NCI-H345 treated with DMSO at 0.1 percent for 48 hours (cell line): ENCODE measurements around the gene DYRK1A.

Experiments
- DNase-seq: peaks from one replicate; lab custom pipeline; 2025; ENCODE audit not compliant: unreplicated experiment; lab: John Stamatoyannopoulos, UW

DYRK1A gene

DNA sequence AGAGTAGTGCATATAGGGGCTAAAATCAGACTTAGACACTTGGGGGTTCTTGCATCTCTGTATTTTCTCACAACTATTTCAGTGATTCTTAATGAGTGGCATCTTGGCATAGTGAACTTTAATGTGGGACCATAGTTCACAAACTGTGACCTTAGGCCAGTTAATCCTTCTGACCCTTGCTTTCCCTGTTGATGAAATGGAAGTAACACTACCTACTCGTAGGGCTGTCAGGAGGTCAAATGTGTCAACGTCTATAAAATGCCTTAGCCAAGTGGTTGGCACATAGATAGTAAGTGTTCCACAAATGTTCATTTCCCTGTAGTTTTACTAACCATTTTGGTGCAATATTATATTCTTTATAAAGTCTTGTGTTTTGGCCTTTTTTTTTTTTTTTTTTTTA is 49.4 kb downstream of the DYRK1A start:
- DNase-seq = no peak

DNA sequence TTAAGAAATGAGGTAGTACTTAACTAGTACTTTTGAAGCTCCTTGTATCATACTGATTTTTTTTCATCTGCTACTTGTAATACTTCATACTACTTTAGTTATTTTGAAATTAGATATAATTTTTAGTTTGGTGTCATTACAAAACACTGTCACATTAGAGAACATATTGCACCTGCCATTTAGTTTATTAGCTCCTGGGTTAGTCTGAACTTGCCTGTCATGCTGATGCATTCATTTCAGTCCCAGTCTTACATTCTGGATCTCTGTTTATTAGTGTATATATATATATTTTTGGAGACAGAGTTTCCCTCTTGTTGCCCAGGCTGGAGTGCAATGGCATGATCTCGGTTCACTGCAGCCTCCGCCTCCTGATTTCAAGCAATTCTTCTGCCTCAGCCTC is 50.3 kb downstream of the DYRK1A start:
- no peak for DNase-seq

DNA sequence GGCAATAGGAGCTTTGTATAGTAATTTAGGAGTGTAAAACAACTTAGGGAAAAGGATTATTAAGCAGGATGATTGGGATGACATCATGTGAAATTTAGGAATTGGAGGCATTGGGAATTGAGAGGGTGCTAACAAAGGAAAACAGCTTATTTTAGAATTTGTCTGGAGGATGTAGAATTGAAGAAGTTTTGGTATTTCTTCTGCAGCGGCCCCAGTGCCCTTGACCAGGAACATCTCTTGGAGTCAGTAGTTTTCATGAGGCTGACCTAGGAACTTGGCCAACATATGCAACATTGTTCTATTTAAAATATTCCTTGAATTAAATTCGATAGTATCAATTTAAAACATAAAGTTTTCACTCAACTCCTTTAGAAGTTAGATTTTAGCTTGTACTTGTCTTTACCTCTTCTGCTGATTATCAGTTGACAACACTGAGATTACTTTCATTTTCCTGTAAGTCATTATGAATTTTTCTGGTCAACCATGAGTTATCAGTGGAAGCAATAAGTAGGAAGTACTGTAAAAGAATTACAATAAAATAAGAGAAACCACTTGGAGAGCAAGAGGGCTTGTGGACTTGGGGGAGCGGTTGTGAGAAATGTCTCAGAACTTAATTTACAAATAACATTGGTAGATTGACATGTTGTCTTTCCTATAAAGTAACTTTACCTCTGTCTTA is 52.8 kb downstream of the DYRK1A start:
- DNase-seq = no peak

DNA sequence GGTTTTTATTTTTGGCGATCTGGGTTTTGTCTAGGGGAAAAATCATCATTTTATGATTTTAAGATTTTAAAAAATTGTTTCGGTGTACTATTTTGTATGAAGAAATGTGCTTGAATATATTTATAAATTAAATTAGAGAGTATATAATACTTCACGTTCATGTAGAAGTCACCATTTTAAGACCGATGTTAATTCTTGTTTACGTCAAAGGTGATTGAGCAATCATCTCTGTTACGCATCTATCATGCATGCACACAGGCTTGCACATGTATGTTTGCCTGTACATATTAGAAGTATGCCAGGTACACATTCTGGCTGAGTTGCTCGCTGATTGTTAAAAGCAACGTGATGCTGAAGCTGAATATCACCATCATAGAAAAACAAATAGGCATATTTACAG is 54.7 kb downstream of the DYRK1A start:
- DNase-seq = no peak

DNA sequence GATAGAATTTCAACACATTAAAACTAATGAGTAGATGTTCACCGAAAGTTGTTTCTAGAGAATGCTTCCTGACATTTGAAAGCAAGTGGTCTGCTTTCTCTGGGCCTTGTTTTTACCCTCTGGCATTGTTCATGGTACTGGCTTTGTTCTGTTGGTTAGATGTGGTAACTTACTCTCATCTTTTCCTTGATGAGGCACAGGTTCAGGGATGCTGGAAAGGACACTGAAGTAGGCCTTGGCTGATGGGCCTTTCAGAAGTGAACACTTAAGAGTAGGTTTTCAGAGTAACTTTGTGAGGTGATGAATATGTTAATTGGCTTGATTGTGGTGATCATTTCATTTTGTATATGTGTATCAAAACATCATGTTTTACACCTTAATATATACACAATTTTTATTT is 55.8 kb downstream of the DYRK1A start:
- DNase-seq = no peak

DNA sequence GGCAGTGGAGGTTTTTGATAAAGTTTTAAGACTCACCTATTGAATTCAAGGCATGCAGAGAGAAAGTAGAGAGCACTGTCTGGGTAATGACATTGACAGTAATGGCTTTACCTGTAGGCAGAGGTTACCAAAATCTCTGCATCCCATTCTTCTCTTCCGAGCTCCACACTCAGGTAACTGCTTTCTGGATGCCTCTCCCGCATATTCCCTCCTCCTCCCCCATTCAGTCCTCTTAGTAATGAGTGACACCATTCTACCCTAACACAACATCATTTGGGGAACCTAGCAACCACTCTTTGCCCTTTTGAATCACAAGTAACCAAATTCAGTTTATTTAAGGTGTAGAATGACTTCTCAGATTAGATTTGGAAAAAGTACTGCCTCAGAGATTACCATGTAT is 56.5 kb downstream of the DYRK1A start:
- no peak for DNase-seq

DNA sequence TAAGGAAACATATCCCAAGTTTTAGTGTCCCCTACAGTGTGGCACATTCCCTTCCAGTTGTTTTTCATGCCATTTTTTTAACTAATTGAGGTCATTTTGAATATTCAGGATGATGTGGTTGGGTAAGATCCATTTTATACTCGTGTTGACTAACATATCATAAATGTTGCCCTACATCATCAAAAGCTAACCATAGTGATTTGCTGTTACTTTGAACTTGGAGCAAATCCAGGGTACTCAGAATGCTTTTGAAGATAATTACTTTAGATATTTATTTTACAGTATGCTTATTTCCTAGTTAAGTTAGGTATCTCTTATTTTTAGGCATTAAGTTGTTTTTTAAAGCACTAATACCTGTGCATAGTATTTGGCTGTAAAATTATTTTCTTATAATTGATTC is 57.8 kb downstream of the DYRK1A start:
- no peak for DNase-seq

DNA sequence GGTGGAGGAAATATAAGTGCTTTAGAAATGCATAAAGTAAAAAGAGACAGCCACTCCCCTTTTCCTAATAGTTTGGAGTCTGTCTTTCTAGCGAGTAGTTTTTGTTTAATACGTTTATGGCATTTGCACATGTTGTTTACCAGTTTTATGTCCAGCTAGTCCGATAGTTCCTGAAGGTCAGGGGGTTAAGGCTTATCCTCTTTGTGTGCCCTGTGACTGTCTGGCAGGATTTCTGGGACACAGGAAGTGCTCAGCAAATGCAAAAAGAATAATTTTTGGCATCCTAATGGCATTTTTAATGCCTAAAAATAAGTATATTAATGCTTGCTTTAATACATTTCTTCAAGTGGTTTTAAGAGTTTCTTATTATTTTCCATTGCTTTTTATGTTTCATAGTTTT is 58.4 kb downstream of the DYRK1A start:
- DNase-seq = no peak

DNA sequence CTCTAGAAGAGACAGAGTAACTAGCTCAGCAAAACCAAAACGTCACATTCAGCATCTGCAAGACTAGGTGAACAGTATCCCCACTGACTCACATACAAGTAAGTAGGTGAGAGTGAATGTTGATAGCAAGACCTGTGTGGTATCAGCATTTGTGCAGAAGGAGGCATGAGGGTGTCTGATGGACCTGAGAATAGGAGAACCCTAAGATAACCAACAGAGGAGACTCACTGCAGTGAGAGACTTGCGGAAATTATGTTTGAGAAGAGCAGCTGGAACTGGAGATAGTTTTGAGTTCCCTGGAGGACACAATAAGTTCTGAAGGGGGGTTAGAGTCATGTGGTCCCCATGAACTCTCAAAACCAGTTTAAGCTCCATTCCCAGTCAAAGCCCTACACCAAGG is 59.1 kb downstream of the DYRK1A start:
- DNase-seq = no peak

DNA sequence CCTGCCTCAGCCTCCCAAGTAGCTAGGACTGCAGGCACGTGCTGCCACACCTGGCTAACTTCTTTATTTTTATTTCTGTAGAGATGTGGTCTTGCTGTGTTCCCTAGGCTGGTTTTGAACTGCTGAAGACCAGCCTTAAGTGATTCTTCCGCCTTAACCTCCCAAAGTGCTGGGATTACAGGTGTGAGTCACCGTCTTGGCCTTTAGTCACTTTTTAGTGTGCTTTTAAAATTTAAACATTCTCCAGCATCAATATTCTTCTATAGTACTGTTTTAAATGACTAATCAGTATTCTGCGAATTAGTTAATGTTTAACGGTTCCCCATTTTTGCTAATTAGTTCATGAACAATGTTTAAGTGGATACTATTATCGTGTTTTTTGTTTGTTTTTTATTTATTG is 60.6 kb downstream of the DYRK1A start:
- DNase-seq = no peak

DNA sequence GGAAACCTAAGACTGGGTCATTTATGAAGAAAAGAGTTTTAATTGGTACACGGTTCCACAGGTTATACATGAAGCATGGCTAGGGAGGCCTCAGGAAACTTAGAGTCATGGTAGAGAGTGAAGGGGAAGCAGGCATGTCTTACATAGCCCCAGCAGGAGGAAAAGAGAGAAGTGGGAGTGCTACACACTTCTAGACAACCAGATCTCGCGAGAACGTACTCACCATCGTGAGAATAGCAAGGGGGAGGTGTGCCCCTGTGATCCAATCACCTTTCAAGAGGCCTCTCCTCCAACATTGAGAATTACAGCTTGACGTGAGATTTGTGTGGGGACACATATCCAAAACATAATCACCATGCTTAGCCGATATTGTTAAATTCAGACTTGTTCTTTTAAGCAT is 62.8 kb downstream of the DYRK1A start:
- DNase-seq = no peak

DNA sequence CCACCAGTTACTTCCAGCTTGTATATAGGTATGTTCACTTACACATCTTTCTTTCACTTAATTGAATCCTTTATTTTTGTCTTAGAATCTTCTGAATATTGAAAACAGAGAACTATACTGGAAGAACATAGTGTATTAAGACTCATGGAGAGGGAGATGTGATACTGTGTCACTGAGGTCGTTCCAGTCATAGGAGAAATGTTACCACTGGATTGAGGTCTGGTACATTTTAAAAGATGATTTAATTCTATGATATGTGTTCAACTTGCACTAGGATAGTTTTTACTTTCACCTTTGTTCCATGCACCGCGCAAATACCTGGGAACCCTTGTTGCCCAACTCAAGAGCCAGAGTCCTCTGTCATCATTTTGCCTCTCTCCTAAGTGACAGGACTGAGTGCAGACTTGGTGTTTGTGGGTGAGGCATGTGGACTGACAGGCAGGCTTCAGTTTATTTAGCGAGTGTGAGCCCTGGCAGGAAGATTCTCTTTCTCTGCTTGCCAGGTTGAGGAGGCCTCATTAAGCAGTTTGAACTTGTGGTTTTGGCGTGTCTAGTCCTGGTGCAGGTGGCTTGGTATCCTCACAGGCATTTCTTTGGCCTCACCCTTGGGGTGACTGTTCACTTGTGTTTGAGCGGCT is 63.7 kb downstream of the DYRK1A start:
- DNase-seq = no peak

DNA sequence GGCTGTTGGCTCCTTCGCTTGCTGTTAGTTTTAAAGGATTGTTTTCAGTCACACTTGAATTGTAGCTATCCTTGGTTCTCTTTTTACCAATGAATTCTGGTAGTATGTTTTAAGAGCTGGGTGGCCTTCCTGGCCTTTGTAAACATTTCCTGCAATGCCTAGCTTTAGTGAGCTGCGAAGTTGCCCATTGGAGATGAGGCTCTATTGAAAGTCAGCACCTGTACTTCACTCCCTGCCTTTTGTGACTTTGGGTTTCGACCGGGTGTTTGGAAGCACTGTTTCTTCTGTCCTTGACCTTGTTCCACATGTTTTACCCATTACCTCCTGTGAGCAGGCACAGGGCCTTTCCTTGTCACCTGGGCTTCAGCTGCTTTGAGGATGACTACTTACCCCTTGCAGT is 64.7 kb downstream of the DYRK1A start:
- no peak for DNase-seq

DNA sequence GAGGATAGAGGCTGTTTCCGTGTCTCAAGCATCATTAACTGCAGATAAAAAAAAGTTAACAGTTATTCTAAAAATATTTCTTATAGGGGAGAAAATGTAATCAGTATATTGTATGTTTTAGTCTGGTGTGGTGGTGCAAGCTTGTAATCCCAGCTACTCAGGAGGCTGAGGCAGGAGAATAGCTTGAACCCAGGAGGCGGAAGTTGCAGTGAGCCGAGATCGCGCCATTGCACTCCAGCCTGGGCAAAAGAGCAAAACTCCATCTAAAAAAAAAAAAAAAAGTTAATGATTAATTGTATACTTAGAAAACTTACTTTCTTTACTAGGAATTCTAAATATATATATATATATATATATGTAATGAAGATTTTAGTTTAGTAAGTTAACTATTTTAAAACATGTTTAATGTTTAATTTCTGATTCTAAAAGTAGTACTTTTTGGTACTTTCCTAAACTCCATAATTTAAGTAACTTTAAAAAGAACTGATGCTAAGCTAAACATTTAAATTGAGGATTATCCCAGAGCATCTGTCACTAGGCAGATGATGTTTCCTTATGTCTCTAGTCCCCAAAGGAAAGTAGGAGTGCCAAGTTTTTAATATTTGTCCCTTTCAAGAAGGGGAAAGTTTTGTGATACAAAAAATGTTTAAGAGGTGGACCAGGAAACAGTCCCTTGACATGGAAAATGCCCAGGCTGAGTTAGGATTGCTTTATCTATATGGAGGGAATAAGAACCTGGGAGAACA is 66.3 kb downstream of the DYRK1A start:
- no peak for DNase-seq

DNA sequence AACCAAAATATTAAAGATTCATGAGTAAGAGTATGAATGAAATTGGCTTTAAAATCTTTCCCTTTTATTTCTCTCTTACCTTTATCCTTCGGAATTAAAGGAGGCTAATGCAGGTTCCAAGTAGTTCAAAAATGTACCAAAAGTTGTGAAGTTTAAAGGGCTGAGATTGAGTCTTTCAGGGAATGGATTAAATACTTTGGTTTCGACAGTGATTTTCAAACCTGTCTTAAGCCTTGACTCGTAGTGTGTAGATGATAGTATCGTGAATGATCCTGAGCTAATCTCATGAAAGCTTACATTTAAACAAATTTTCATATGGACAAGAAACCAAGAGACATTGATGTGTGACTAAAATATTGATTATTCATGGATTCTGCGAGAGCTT is 66.9 kb downstream of the DYRK1A start:
- no peak for DNase-seq

DNA sequence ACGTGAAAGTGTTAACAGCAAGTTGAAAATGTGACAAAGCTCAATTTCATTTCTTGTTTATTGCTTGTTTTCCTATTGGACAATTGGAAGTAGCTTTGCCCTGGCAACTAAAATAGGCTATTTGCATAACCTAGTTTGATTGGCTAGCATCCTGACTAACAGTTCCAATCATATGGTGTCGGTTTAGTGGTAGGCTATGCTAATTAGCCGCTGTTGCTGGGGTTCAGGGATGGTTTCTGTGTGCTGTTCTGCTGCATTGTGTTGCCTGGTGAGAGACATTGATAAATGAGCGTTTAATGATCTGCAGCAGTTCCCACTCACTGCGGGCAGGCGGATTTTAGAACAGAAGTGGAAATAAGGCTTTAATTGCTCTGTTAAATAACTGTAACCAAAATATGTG is 68.5 kb downstream of the DYRK1A start:
- no peak for DNase-seq

DNA sequence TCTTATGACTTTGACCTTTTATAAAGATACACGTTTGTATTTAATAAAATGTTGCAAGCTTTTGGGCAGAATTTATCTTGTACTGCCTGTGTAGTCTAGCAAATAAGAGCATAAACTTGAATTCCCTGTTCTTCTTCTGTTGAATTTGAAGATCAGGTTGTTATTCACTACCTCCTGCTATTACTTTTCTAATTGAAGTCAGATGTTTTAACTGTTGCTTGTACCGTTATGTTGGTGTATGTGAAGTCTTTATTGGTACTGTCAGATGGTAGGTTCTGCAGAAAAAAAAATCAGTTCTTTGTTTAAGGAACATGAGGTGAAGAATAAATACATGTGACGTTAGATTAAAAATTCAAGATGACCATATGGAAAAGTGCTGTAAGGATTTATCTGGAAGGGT is 69.1 kb downstream of the DYRK1A start:
- DNase-seq = no peak

DNA sequence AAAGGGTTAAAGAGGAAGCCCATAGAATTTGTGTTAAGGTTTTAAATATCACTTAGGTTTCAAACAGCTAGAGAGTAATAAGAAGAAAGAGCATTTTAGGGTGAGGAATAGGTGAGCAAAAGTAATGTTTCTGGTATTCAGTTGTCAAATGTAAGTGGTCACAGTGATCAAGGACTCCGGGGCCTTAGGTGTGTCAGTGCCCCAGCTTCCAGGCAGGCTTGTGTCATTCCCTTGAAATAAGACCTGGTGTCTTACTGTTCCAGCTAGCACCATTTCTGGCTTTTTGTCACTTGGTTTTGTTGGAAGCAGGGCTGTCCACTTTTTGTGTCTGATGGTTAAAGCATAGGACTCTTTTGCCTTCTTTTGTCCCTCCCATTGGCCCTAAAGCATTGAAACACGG is 69.6 kb downstream of the DYRK1A start:
- no peak for DNase-seq

DNA sequence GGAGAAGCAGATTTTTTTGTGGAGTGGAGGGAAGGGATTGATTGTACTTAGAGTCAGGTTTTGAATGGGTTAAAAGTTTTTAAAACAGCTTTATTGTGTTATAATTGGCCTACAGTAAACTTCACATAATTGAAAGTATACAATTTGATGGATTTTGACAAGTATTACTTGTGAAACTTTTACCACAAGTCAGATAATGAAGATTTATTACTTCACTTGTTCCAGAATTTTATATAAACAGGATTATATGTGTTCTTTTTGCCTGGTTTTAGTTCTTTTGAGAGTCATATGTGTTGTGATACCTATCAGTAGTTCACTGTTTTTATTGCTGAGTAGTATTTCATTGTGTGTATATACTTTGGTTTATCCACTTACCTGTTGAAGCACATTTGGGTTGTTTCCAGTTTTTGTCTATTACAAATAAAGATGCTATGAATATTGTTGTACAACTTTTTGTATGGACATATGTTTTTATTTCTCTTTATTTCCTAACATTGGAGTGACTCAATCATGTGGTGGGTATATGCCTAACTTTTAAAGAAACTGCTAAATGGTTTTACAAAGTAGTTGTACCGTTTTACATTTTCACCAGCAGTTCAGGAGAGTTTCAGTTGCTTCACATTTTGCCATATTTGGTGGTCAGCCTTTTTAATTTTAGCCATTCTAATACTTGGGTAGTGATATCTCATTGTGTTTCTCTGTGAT is 71.0 kb downstream of the DYRK1A start:
- DNase-seq = no peak

DNA sequence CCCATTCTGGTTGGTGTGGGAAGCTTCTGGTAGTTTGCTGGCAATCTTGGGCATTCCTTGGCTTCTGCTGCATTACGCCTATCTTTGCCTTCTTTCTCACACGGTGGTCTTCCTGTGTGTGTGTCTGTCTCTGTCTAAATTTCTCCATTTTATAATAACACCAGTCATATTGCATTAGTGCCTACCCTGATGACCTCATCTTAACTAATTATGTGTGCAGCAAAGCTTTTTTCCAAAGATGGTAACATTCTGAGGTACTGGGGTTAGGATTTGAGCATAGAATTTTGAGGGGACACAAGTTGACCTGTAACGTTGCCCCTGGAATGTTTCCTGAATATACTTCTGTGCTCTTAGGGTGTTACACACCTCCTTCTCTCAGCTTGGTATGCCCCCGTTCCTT is 77.1 kb downstream of the DYRK1A start:
- DNase-seq = no peak

DNA sequence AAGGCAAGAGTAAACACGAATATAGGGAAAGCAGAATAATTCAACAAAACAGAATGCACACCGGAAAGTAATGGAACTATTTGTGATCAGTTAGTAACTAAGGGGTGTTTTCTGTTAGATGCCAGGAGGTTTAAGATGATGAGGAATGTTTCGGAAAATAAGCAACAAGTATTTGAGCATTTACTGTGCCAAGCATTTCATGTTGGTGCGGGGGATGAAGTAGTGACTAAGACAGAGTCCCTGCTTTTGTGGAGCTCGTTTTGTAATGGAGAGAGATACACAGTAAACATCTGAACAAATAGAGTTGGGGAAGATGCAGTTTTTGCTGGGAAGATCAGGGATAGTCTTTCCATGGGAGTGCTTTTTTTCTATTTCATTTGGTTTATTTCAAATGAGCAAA is 78.7 kb downstream of the DYRK1A start:
- DNase-seq = no peak

DNA sequence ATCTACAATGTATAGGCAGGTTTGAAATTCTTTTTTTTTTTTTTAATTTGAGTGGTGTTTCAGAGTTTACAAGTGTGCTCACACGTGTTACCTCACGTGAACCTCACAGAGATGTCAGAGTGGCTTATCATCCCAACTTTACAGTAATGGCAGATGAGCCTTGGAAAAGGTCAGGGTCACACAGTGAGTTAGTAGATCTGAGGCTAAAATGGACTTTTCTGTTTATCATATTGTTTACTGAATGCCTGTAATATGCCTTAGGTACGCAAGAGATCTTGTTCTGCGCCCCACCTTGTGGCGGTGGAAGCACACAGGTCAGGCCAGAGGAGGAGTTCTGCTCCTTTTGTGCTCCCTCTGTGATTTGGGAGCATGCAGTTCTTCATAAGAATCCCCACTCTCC is 80.0 kb downstream of the DYRK1A start:
- DNase-seq = no peak
